ENCODE data around the gene ARAP2.

DNA sequence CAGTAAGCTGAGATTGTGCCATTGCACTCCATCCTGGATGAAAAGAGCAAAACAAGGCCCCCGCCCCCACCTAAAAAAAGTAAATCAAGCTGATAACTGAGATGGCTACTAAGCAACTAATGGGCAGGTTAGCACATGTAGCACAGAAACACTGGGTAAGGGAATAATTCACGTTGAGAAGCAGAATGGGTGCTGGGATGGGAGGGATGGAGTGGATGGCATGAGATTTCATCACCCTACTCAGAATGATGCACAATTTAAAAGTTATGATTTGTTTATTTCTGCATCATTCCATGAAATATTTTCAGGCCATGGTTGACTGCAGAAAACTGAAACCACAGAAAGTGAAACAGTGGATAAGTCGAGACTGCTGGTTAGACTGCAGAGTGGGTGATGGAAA is 224.0 kb downstream of the ARAP2 start:
- TF ChIP-seq, protein P1, sequence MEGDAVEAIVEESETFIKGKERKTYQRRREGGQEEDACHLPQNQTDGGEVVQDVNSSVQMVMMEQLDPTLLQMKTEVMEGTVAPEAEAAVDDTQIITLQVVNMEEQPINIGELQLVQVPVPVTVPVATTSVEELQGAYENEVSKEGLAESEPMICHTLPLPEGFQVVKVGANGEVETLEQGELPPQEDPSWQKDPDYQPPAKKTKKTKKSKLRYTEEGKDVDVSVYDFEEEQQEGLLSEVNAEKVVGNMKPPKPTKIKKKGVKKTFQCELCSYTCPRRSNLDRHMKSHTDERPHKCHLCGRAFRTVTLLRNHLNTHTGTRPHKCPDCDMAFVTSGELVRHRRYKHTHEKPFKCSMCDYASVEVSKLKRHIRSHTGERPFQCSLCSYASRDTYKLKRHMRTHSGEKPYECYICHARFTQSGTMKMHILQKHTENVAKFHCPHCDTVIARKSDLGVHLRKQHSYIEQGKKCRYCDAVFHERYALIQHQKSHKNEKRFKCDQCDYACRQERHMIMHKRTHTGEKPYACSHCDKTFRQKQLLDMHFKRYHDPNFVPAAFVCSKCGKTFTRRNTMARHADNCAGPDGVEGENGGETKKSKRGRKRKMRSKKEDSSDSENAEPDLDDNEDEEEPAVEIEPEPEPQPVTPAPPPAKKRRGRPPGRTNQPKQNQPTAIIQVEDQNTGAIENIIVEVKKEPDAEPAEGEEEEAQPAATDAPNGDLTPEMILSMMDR (conservative IDR thresholded peaks at IDR 0.05; ENCODE audit: low read depth, low read length), result no peak
- no peak for TF ChIP-seq EZH2phosphoT487 (IDR thresholded peaks at IDR 0.05; ENCODE audit: borderline replicate concordance, low read length)
- TF ChIP-seq EZH2 (IDR thresholded peaks at IDR 0.05; ENCODE audit: low read length, unreplicated experiment), result no peak

Data from PC-3 (cell line).